DOHH2 (cell line): ENCODE data around the gene MYBPH.
A peak's percentile ranks its signal among the peaks of the same experiment; 100 is the strongest.

ENCODE experiments used
- H3F3A ChIP-seq: fragments of 200-600 bp; sonication (generic), shearing (Covaris generic); 2 replicates; pipeline ENCODE4 v1.6.0; 2016; ENCODE audit warnings: antibody characterized with exemption, mild to moderate bottlenecking; ENCODE audit not compliant: control insufficient read depth, insufficient read depth
- H3K27ac ChIP-seq: fragments of 200-600 bp; sonication (generic); 2 replicates; pipeline ENCODE4 v1.5.1; 2014; ENCODE audit warnings: low read depth, mild to moderate bottlenecking, low read length, moderate library complexity
- H3K27me3 ChIP-seq: fragments of 200-600 bp; sonication (generic); 2 replicates; pipeline ENCODE4 v1.6.1; 2014; ENCODE audit warnings: mild to moderate bottlenecking, low read length, mixed read lengths; ENCODE audit not compliant: control insufficient read depth
- H3K36me3 ChIP-seq: fragments of 200-600 bp; sonication (generic); 2 replicates; pipeline ENCODE4 v1.6.1; 2014; ENCODE audit warnings: mild to moderate bottlenecking, low read length, moderate library complexity, mixed read lengths; ENCODE audit not compliant: control insufficient read depth
- H3K4me1 ChIP-seq: fragments of 200-600 bp; sonication (generic); 2 replicates; pipeline ENCODE4 v1.6.1; 2014; ENCODE audit warnings: mild to moderate bottlenecking, low read length, mixed read lengths; ENCODE audit not compliant: control insufficient read depth
- H3K4me2 ChIP-seq: fragments of 200-600 bp; sonication (generic); 2 replicates; pipeline ENCODE4 v1.6.0; 2014; ENCODE audit warnings: mild to moderate bottlenecking, low read length, moderate library complexity
- H3K4me3 ChIP-seq: fragments of 200-600 bp; sonication (generic); 2 replicates; pipeline ENCODE4 v1.5.1; 2014; ENCODE audit warnings: mild to moderate bottlenecking, low read length, mixed read lengths
- H3K79me2 ChIP-seq: fragments of 200-600 bp; sonication (generic); 2 replicates; pipeline ENCODE4 v1.6.1; 2014; ENCODE audit warnings: mild to moderate bottlenecking, low read length, mixed read lengths; ENCODE audit not compliant: control insufficient read depth
- H3K9me2 ChIP-seq: fragments of 200-600 bp; sonication (generic); replicated peaks from 2 replicates; pipeline ENCODE4 v1.6.1; 2014; ENCODE audit warnings: mild to moderate bottlenecking, low read length, mixed read lengths; ENCODE audit not compliant: control insufficient read depth
- H3K9me3 ChIP-seq: fragments of 200-600 bp; sonication (generic); 2 replicates; pipeline ENCODE4 v1.6.1; 2014; ENCODE audit warnings: antibody characterized with exemption, low read length, mixed read lengths; ENCODE audit not compliant: control insufficient read depth, insufficient read depth
- H4K20me1 ChIP-seq: fragments of 200-600 bp; sonication (generic); 2 replicates; pipeline ENCODE4 v1.6.0; 2014; ENCODE audit warnings: low read depth, mild to moderate bottlenecking, antibody characterized with exemption, low read length, moderate library complexity; ENCODE audit not compliant: control insufficient read depth, insufficient read depth
- CTCF ChIP-seq: fragments of 200-600 bp; sonication (generic); IDR thresholded peaks from one replicate; pipeline ENCODE4 v1.5.1; 2014; ENCODE audit warnings: antibody characterized with exemption, mild to moderate bottlenecking, low read depth, low read length; ENCODE audit not compliant: poor library complexity, severe bottlenecking
- EZH2phosphoT487 ChIP-seq: fragments of 200-600 bp; sonication (generic); IDR thresholded peaks from 2 replicates; pipeline ENCODE4 v1.6.1; 2017; ENCODE audit warnings: borderline replicate concordance, mild to moderate bottlenecking, antibody characterized with exemption, low read length, moderate library complexity, mixed read lengths

The MYBPH gene

GRCh38 chr1:203168256-203168786, 7.3 kb downstream of the MYBPH start:
- no peaks in the 10 kb centered on the region for H4K20me1 ChIP-seq
- H3K9me2 ChIP-seq = no peaks in the 10 kb centered on the region
- H3K79me2 ChIP-seq = no peaks in the 10 kb centered on the region
- H3K4me1 ChIP-seq = no peaks in the 10 kb centered on the region
- H3K9me3 ChIP-seq = no peaks in the 10 kb centered on the region
- peaks cover 8% of the 10 kb centered on the region for H3K27me3 ChIP-seq
- no peak overlapping the region for H3K27ac ChIP-seq
- no peaks in the 10 kb centered on the region for H3F3A ChIP-seq
- no peak for TF ChIP-seq EZH2phosphoT487
- no peak for TF ChIP-seq CTCF
- H3K36me3 ChIP-seq = no peaks in the 10 kb centered on the region
- H3K4me3 ChIP-seq = no peak overlapping the region
- no peak overlapping the region for H3K4me2 ChIP-seq

DNA sequence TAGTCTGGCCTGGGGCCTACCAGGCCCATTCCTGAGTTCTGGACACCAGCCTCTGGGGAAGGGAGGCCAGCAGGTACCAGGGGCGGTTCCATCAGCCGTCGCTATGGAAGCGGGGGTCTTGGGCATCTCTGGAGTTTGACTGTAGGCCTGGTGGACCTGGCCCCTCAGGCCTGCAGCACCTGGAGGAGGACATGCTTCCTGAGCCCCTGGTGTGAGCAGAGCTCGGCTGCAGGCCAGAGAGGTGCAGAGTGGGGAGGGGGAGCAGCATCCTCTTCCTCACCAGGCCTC, 7.8 kb downstream of the MYBPH start:
- no peak for TF ChIP-seq CTCF
- no peak for TF ChIP-seq EZH2phosphoT487
- H3K27ac ChIP-seq = no peak overlapping the region
- peaks cover 13% of the 10 kb centered on the region for H3K27me3 ChIP-seq
- H3K36me3 ChIP-seq = no peaks in the 10 kb centered on the region
- H4K20me1 ChIP-seq = no peaks in the 10 kb centered on the region
- H3K4me3 ChIP-seq = no peak overlapping the region
- H3F3A ChIP-seq = no peaks in the 10 kb centered on the region
- no peak overlapping the region for H3K4me2 ChIP-seq
- no peaks in the 10 kb centered on the region for H3K79me2 ChIP-seq
- no peaks in the 10 kb centered on the region for H3K4me1 ChIP-seq
- H3K9me3 ChIP-seq = no peaks in the 10 kb centered on the region
- no peaks in the 10 kb centered on the region for H3K9me2 ChIP-seq

DNA sequence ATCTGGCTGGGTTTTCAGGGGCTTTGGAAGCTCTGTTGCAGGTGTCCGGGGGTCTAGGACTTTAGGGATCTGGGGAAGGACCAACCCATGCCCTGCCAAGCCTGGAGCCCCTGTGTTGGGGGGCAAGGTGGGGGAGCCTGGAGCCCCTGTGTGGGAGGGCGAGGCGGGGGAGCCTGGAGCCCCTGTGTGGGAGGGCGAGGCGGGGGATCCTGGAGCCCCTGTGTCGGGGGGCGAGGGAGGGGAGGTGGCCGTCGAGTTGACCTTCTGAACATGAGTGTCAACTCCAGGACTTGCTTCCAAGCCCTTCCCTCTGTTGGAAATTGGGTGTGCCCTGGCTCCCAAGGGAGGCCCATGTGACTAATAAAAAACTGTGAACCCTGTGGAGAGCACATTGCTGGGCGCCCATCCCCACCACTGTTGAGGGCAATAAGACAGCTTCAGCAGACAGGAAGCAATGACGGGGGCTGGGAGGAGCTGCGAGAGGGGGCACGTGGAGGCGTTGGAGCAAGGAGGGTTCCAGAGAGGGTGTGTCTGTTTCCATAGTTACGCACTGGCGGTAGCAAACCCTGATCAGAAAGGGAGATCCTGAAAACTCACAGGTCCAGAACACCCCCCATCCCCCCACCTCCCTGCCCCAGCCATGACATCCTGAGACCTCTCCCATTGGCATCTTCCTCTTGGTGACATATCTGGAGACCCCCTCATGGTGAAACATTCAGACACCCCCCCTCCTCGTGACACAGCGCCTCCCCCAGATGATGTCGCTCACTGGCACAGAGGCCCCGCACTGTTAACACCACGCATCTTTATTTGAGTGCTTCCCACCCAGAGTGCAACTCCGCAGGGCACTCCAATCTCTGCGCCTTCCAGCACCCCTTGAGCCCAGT, 8.4 kb downstream of the MYBPH start:
- H3F3A ChIP-seq = no peaks in the 10 kb centered on the region
- no peak overlapping the region for H3K4me2 ChIP-seq
- no peak for TF ChIP-seq EZH2phosphoT487

DNA sequence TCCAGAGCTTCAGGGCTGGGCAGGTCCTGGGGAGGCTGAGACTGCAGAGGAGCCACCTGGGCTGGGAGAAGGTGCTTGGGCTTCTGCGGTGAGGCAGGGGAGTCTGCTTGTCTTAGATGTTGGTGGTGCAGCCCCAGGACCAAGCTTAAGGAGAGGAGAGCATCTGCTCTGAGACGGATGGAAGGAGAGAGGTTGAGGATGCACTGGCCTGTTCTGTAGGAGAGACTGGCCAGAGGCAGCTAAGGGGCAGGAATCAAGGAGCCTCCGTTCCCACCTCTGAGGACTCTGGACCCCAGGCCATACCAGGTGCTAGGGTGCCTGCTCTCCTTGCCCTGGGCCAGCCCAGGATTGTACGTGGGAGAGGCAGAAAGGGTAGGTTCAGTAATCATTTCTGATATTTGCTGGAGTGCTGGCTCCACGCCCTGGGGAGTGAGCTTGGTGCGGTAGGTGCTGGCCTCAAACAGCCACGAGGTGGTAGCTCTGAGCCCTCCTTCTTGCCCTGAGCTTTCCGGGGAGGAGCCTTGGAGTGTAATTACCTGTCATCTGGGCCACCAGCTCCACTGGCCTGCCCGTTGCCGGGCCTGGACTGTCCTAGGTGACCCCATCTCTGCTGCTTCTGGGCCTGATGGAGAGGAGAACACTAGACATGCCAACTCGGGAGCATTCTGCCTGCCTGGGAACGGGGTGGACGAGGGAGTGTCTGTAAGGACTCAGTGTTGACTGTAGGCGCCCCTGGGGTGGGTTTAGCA, 9.3 kb downstream of the MYBPH start:
- Histone ChIP-seq H3K4me3 (no peak overlapping the region), H3F3A (no peaks in the 10 kb centered on the region), H4K20me1 (no peaks in the 10 kb centered on the region), H3K9me3 (no peaks in the 10 kb centered on the region), H3K36me3 (no peaks in the 10 kb centered on the region), H3K4me2 (no peak overlapping the region), H3K27ac (no peak overlapping the region), H3K4me1 (no peaks in the 10 kb centered on the region), H3K27me3 (peaks cover 17% of the 10 kb centered on the region), H3K79me2 (no peaks in the 10 kb centered on the region), H3K9me2 (no peaks in the 10 kb centered on the region)
- TF ChIP-seq CTCF = peak; percentile 11
- TF ChIP-seq EZH2phosphoT487 = no peak

More for the DNA sequence above, 8.4 kb downstream of the MYBPH start:
- H3K9me2 ChIP-seq = no peaks in the 10 kb centered on the region
- no peaks in the 10 kb centered on the region for H3K9me3 ChIP-seq
- no peaks in the 10 kb centered on the region for H4K20me1 ChIP-seq
- H3K4me3 ChIP-seq = no peak overlapping the region
- H3K4me1 ChIP-seq = no peaks in the 10 kb centered on the region
- H3K27me3 ChIP-seq = peaks cover 17% of the 10 kb centered on the region
- no peaks in the 10 kb centered on the region for H3K36me3 ChIP-seq
- H3K79me2 ChIP-seq = no peaks in the 10 kb centered on the region
- H3K27ac ChIP-seq = no peak overlapping the region
